Central memory CD8-positive, alpha-beta T cell (primary cell): ENCODE data around the gene ANK2.

Experiments
- ATAC-seq: fragments of 150-1000 bp; cut with Tn5 transposase; replicated peaks from 2 replicates; pipeline ENCODE4 v1.10.0; 2022; ENCODE audit warnings: mild to moderate bottlenecking, moderate FRiP score, moderate number of reproducible peaks; ENCODE audit not compliant: poor library complexity, severe bottlenecking; ENCODE audit errors: extremely low read depth
- DNase-seq, 2 donors: peaks; one replicate each; pipeline ENCODE4 v3.0.0; 2021; ENCODE audit warnings: low spot score in 2 of 2
- H3K27ac Mint-ChIP-seq: one replicate; pipeline ENCODE4 v1.8.0; 2022; ENCODE audit warnings: low read depth, mild to moderate bottlenecking, moderate library complexity, mixed read lengths
- H3K27me3 Mint-ChIP-seq: one replicate; pipeline ENCODE4 v1.8.0; 2022; ENCODE audit warnings: mixed read lengths
- H3K36me3 Mint-ChIP-seq: one replicate; pipeline ENCODE4 v1.8.0; 2022; ENCODE audit warnings: mild to moderate bottlenecking, moderate library complexity, mixed read lengths; ENCODE audit not compliant: insufficient read depth
- H3K4me1 Mint-ChIP-seq: one replicate; pipeline ENCODE4 v1.8.0; 2022; ENCODE audit warnings: mixed read lengths
- H3K4me3 Mint-ChIP-seq: one replicate; pipeline ENCODE4 v1.8.0; 2022; ENCODE audit warnings: mild to moderate bottlenecking, moderate library complexity, mixed read lengths
- H3K9me3 Mint-ChIP-seq: one replicate; pipeline ENCODE4 v1.8.0; 2022; ENCODE audit warnings: mixed read lengths

The ANK2 gene

DNA sequence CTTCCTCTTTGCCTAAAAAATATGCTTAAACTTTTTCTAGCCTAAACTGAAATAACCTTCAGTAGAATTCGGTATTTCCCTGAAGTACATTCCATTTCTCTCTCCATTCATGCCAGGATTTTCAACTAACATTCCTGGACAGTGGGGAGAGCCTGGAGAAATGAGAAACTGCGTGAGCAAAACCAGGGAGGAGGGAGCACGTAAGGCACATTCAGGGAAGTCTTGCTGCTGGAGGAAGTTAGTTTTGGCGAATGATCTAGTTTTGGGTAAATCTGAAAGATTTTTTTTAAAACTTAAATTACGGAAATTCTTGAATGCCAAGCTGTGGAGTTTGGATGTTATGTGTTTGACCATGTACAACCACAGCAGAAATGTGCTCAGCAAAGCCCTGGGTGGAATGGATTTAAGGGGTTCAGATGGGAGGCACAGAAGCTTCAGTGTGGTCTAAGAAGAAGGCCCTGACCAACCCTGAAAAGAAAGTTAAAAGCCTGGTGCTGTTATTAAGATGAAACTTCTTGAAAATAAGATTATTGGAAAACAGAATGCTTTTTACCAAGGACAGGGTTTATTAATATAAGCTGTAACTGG is 347.8 kb downstream of the ANK2 start:
- Mint-ChIP-seq H3K27ac (no peak overlapping the region), H3K4me3 (no peak overlapping the region), H3K36me3 (no peaks in the 10 kb centered on the region), H3K27me3 (no peaks in the 10 kb centered on the region), H3K9me3 (no peaks in the 10 kb centered on the region), H3K4me1 (no peaks in the 10 kb centered on the region)
- DNase-seq (no peak), ATAC-seq (no peak)

DNA sequence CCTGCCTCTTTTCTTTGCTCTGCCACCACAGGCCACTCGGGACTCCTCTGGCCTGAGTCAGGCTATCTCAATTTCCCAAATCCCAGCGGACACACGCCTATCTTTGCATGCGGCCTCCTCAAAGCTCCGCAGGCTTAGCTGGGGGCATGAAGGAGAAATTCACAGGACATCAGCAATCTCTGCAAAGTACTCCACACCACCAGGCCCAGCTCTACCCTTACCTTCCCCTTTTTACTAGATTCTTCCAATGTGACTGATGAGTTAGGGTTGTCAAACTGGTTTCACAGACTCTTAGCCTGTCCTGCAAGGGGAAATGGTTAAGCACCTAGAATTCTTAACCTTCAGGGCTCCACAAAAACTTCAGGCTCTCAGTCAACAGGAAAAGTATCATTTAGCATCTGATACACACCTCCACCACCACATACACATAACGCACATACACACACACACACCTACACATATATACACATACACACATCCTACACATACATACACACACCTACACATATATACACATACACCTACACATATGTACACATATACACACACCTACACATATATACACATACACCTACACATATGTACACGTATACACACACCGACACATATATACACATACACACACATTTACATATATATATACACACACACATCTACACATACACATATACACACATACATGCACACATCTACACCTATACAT is 349.1 kb downstream of the ANK2 start:
- ATAC-seq: no peak
- Mint-ChIP-seq H3K4me3 (no peak overlapping the region), H3K36me3 (no peaks in the 10 kb centered on the region), H3K27ac (no peak overlapping the region), H3K27me3 (no peaks in the 10 kb centered on the region), H3K9me3 (no peaks in the 10 kb centered on the region), H3K4me1 (no peaks in the 10 kb centered on the region)
- DNase-seq: no peak

DNA sequence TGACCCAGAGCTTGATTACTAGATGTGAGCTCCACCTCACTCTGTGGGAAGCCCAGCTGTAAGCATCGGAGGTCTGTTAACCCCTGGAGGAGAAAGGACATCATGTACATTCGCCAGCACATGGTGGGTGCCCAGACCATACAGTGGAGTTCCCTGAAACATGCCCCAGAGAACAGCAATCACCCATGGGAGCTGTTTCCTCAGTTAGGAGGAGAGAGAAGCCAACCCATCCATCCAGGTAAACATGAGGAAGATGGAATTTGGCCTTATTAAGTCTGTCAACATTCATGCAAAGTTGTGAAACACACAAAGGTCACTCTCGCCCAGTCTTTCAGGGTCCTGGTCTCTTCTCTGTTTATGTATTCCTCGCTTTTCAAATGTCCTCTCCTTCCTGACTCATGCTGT is 354.7 kb downstream of the ANK2 start:
- DNase-seq (no peak), ATAC-seq (no peak)
- H3K4me3 Mint-ChIP-seq: no peak overlapping the region
- H3K9me3 Mint-ChIP-seq: no peaks in the 10 kb centered on the region
- H3K4me1 Mint-ChIP-seq: no peaks in the 10 kb centered on the region
- no peak overlapping the region for H3K27ac Mint-ChIP-seq
- no peaks in the 10 kb centered on the region for H3K27me3 Mint-ChIP-seq
- no peaks in the 10 kb centered on the region for H3K36me3 Mint-ChIP-seq

DNA sequence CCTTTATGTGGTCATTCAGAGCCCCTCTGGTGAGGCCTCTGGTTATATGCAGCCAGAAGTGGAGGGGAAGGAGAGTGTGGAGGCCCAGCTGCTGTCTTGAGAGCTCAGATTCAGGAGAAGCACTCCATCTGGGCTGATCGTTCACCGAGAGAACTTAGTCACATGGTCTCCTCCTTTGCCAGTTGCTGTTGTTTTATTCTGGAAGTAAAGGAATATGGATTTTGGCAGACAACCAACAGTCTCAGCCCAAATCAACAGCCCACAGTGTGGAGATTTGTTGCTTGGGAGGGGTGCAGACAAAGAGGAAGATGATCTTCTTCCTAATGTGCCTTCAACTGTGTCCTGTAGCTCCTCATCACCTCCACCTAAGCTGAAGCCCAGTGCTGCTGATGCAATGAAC is 355.4 kb downstream of the ANK2 start:
- Mint-ChIP-seq H3K27me3 (peaks cover 6% of the 10 kb centered on the region), H3K36me3 (no peaks in the 10 kb centered on the region), H3K4me3 (no peak overlapping the region), H3K4me1 (no peaks in the 10 kb centered on the region), H3K9me3 (no peaks in the 10 kb centered on the region), H3K27ac (no peak overlapping the region)
- no peak for DNase-seq
- ATAC-seq: no peak

DNA sequence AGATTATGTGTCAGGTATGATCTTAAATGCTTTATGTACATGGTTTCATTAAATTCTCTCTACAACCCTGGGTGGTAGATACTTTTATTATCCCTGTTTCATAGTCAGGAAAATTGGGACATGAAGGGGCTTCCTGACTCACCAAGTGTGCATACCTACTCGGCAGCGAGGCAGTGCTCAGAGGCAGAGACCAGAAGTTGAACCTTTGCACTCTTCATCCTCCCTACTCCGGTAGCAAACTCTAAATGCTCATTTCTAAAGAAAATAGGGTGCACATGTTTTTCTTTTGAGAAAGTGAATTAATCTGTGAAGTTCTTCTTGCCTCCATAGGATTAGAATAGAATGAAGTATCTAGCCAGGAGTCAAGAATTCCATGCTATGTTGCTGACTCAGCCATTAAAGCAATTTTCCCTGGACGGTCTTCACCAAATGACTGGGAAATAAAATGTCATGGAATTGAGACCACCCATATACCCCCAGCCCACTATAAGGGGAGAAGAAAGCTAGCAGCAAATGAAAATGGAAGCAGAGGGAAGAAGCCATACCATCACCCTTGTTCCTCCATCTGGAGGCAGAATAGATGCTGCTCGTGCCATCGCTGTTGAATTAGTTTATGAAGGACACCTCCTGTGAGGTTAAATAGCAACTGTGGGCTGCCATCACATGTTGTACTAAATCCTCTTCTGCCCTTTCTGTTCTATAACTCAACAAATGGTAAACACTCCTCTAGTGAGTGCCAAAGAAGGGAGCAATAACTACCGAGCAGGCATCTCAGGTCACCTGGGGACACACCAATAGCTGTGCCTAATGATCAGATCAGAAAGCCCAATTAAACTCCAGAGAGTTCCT is 356.6 kb downstream of the ANK2 start:
- H3K36me3 Mint-ChIP-seq: no peaks in the 10 kb centered on the region
- DNase-seq (no peak), ATAC-seq (no peak)
- no peak overlapping the region for H3K27ac Mint-ChIP-seq
- no peak overlapping the region for H3K4me3 Mint-ChIP-seq
- peaks cover 12% of the 10 kb centered on the region for H3K27me3 Mint-ChIP-seq
- no peaks in the 10 kb centered on the region for H3K9me3 Mint-ChIP-seq
- H3K4me1 Mint-ChIP-seq: no peaks in the 10 kb centered on the region

DNA sequence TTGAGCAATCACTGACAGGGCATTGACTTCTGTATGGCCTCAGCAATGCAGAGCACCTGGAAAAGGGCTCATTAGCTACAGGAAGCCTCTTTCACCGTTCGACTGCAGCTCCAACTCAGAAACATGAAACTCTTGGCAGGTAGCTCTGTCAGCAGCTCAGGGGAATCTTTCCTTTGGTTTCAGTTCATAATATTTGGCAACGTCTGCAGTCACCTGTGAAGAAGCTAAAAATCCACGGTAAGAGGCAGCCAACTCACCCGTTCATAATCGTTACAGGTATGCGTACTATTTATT is 357.2 kb downstream of the ANK2 start:
- DNase-seq: no peak
- H3K9me3 Mint-ChIP-seq: no peaks in the 10 kb centered on the region
- no peaks in the 10 kb centered on the region for H3K36me3 Mint-ChIP-seq
- H3K4me3 Mint-ChIP-seq: no peak overlapping the region
- peaks cover 18% of the 10 kb centered on the region for H3K27me3 Mint-ChIP-seq
- no peak overlapping the region for H3K27ac Mint-ChIP-seq
- H3K4me1 Mint-ChIP-seq: no peaks in the 10 kb centered on the region
- no peak for ATAC-seq

DNA sequence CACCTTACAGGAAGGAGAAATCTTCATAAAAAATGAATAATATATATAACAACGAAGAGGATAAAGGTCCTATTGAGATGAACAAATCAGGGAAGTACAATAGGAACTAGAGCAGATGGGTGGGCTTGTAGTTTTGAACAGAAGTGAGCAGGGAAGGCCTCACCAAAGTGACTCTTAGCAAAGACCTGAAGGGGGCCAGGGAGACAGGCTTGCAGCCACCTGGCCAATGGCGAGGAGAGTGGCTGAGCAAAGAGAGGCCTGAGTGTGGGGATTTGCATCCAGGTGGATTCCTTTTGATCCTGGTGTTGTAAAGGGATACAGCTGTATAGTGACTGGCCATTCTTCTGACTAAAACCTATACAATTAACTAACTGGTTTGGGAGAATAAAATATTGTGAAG is 358.0 kb downstream of the ANK2 start:
- DNase-seq: no peak
- no peaks in the 10 kb centered on the region for H3K36me3 Mint-ChIP-seq
- no peak overlapping the region for H3K27ac Mint-ChIP-seq

DNA sequence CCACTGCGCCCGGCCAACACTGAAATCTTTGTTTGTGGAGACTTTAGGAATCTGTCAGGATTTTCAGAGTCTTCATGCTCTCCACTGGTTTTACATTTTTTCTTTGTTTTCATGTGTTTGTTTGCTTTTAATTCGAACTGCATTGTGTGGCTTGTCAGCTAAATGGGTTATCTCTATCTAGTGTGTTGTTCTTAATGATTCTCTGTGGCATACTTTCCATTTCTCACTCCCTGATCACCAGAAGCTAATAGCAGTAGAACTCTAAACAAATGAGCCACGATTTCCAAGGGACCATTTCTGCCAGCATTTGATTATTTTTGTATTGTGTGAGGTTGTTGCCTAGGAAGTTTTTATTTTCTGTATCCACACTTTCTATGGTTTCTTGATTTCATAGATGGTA is 359.7 kb downstream of the ANK2 start:
- no peak overlapping the region for H3K27ac Mint-ChIP-seq
- H3K27me3 Mint-ChIP-seq: peaks cover 40% of the 10 kb centered on the region
- ATAC-seq: no peak
- DNase-seq: no peak
- no peaks in the 10 kb centered on the region for H3K4me1 Mint-ChIP-seq
- no peaks in the 10 kb centered on the region for H3K36me3 Mint-ChIP-seq
- H3K4me3 Mint-ChIP-seq: no peak overlapping the region
- no peaks in the 10 kb centered on the region for H3K9me3 Mint-ChIP-seq

More for the DNA sequence above, 358.0 kb downstream of the ANK2 start:
- H3K9me3 Mint-ChIP-seq: no peaks in the 10 kb centered on the region
- no peaks in the 10 kb centered on the region for H3K4me1 Mint-ChIP-seq
- ATAC-seq: no peak
- H3K27me3 Mint-ChIP-seq: peaks cover 23% of the 10 kb centered on the region
- no peak overlapping the region for H3K4me3 Mint-ChIP-seq

DNA sequence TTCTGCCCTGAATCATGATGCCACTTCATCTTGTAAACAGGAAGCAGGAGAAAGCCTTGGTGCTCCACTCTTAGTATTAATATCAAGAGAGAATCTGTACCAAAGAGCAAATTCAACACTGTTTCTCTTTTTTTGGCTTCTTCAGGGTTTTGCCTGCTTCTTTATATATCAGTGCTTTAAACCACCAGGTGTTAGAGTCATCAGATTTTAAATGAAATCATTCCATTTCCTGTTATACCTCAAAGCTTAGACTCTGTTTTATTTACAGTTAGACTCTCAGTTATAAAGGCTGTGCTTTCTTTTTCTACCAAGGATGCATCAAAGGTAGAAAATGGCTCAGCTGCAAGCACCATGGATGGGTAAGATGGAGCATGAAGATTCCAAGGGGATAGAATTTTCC is 361.2 kb downstream of the ANK2 start:
- Mint-ChIP-seq H3K4me1 (no peaks in the 10 kb centered on the region), H3K27me3 (peaks cover 44% of the 10 kb centered on the region)
- no peak for ATAC-seq

DNA sequence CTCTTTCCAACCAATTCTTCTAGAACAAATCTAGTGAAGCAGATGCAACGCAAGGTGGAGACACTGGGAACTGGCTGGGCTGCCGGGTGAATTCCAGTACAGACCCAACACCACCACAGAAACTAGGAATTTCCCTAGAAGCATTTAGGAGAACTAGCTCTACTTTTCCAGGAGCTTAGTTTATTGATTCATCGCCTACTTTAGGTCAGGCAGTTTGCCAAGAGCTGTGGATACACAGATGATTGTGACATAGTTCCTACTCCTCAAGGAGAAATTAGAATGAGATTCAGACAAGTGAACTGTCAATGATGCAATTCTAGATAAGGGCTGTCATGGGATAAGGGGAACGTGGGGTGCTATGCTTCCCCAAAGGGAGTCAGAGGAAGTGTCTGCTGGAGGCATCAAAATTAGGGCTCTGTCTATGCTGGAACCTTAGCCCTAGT is 362.1 kb downstream of the ANK2 start:
- Mint-ChIP-seq H3K4me1 (no peaks in the 10 kb centered on the region), H3K36me3 (no peaks in the 10 kb centered on the region), H3K9me3 (no peaks in the 10 kb centered on the region), H3K27me3 (peaks cover 50% of the 10 kb centered on the region), H3K27ac (no peak overlapping the region), H3K4me3 (no peak overlapping the region)
- no peak for ATAC-seq
- no peak for DNase-seq

More for the DNA sequence above, 361.2 kb downstream of the ANK2 start:
- Mint-ChIP-seq H3K36me3 (no peaks in the 10 kb centered on the region), H3K9me3 (no peaks in the 10 kb centered on the region), H3K4me3 (no peak overlapping the region), H3K27ac (no peak overlapping the region)
- DNase-seq: no peak

- H3K36me3 Mint-ChIP-seq: no peaks in the 10 kb centered on the region
- ATAC-seq (no peak), DNase-seq (no peak)
- H3K9me3 Mint-ChIP-seq: peaks cover 7% of the 10 kb centered on the region
- no peak overlapping the region for H3K4me3 Mint-ChIP-seq
- H3K27me3 Mint-ChIP-seq: peaks cover 51% of the 10 kb centered on the region
- H3K27ac Mint-ChIP-seq: no peak overlapping the region
- H3K4me1 Mint-ChIP-seq: no peaks in the 10 kb centered on the region
Measured at GRCh38 chr4:113419631-113420030, 370.2 kb downstream of the ANK2 start.

DNA sequence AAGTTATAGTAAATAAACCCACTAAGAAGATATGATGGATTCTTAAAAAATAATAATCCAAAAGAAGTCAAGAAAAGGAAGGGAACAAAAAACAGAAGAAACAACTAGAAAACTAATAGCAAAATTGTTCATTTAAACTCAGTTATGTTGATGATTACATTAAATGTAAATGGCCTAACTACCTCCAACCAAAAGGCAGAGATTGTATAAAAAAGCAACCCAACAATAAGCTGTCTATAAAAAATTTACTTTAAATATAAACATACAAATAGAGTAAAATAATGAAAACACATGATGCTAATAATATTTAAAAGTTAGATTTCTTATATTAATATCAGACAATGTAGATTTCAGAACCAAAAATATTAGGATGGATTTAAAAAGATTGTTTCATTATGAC is 371.5 kb downstream of the ANK2 start:
- H3K4me1 Mint-ChIP-seq: no peaks in the 10 kb centered on the region

DNA sequence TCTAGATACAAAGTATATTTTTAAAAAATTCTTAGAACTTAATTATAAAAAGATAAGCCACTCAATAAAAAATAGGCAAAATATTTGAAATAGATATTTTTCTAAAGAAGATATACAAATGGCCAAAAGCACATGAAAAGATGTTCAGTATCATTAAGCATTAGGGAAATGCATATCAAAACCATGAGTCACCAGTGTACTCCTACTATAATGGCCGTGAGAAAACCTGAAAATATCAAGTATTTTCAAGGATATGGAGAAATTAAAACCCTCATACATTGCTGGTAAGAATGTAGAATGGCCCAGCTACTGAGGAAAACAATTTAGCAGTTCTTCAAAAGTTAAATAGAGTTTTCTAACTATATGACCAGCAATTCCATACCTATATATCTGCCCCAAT is 374.2 kb downstream of the ANK2 start:
- H3K9me3 Mint-ChIP-seq: peaks cover 7% of the 10 kb centered on the region
- DNase-seq (no peak), ATAC-seq (no peak)
- peaks cover 26% of the 10 kb centered on the region for H3K27me3 Mint-ChIP-seq
- no peaks in the 10 kb centered on the region for H3K4me1 Mint-ChIP-seq
- no peak overlapping the region for H3K4me3 Mint-ChIP-seq
- no peaks in the 10 kb centered on the region for H3K36me3 Mint-ChIP-seq
- no peak overlapping the region for H3K27ac Mint-ChIP-seq

More for the DNA sequence above, 371.5 kb downstream of the ANK2 start:
- Mint-ChIP-seq H3K27ac (no peak overlapping the region), H3K36me3 (no peaks in the 10 kb centered on the region), H3K9me3 (peaks cover 7% of the 10 kb centered on the region), H3K27me3 (peaks cover 44% of the 10 kb centered on the region), H3K4me3 (no peak overlapping the region)
- ATAC-seq (no peak), DNase-seq (no peak)
